Stimulated activated CD4-positive, alpha-beta T cell treated with anti-CD3 and anti-CD28 coated beads, Interleukin-4, amount 100 ng/mL, for 48 hours (primary cell): ENCODE data around the gene CSF1.
A peak's percentile ranks its signal among the peaks of the same experiment; 100 is the strongest.

Experiments used
- DNase-seq, 2 donors: peaks; one replicate each; pipeline ENCODE4 v3.0.0-alpha.2; 2020; ENCODE audit warnings: low read depth in 2 of 2

Gene CSF1

DNA sequence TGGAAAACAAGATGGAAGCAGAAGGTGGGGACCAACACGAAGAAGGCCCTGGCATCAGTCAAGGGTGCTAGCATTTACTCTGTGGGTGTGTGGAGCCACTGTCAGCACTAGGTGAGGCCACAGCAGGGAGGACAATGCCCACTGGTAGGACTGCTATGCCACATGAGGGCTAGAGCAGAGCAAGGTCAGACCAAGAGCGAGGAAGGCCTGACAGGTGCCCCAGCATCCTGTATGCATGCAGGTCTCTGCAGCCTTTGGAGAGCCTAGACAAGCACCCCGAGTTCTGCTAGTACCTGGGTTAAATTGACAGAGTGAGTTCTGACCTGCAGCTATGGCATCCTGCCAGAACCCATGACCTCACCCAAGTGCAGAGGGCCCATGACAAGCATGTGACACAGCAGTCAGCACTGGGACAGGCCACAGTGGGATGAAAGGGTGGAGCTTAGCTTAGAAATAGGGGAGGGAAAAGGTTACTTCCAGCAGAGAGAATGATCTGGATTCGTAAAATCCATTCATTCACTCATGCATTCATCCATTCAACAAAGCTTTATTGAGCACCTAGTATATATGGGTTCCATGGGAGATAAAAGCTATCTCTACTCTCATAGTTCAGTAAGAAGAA lies 9.0 kb upstream of the CSF1 start:
- peak in 1 of 2 donors; percentile 22 for DNase-seq

DNA sequence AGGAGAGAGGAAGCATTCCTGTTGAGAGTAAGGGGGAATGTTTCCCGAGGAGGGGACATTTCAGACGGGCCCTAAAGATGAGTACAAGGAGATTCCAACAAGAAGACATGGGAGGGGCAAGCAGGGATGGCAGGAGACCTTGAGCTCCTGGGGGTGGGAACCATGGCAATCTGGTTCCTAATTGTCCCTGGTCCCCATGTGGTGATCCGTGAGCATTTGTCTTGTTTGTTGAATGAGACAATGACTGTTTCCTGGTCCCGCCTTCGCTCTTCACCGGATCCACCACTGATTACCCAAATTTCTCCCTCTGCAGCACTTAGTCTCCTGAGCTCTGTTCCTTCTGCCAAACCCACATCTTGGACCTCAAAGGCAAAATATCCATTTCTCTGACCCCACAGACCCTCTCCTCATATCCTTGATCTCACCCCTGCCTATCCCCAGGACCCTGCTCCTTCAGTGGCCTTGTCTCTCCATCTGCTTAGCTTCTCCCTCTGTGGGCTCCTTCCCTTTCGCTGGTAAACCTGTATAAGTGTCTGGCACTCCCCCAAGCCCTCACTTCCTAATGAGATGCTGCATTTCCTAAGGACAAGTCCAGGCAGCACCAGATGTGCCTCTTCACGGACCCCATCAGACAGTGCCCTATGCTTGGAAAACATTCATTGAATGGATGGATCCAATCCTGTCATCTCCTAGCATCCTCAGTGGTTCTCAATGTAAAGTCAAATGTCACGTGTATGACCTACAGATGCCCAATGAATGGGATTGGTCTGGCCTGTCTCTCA lies 8.3 kb upstream of the CSF1 start:
- DNase-seq: no peak

DNA sequence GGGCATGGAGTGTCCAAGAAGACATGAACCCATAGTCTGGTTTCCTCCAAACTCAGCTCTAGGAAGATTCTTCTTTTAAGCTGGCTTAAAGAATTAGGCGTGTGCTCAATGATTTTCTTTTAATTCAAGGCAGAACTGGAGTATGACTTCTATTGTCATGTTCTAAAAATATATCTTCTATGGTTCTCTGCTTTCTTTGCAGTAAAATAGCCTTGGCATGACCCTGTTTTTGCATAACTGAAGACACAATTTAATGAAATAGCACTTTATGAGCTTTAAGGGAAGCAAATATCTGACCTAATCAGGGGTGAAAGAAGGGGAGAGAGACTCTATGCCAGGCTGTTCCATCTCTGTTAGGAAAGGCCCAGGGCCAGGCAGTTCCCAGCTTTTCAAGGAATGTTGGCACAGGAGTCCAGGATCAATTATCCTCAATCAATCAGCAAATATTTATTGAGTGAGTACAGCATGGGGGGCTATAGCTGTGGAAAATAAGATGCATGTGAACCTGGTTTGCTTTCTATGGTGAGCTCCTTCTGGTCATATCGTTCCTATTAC lies 7.2 kb upstream of the CSF1 start:
- DNase-seq: no peak

DNA sequence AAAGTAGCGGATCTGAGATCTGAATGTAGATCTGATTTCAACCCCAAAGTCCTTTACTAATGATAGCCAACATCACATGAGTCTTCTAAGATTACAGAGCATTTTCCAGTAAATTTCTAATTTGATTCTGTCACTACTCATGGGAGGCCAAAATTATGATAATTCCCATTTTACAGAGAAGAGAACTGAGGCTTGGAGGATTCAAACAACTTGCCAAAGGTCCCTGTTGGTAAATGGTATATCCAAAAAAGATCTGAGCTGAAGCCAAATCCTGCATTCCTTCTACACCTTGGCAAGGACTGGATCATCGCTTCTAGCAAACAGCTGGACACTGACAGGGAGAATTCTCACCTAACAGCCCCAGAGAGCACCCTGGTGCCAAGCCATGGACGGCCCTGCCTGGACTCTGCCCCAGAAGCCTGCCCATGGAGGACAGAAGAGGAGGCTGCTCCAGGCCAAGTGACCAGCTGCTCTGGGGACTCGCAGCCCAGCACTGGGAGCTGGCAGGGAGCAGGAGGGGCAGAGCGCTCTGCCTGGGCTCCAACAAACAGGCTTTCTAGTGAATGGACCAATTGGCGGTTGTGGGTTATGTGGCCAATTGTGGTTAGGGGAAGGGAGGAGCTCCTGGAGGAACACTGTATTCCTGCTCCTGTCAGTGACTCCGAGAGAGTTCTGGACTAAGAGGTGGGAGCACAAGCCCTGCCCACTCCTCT lies 6.4 kb upstream of the CSF1 start:
- no peak for DNase-seq

GRCh38 chr1:109905491-109905890 lies 5.2 kb upstream of the CSF1 start:
- DNase-seq: no peak

GRCh38 chr1:109906160-109906838 lies 4.3 kb upstream of the CSF1 start:
- peak in 1 of 2 donors; percentile 50 for DNase-seq

GRCh38 chr1:109906839-109907180 lies 3.8 kb upstream of the CSF1 start:
- DNase-seq: no peak

DNA sequence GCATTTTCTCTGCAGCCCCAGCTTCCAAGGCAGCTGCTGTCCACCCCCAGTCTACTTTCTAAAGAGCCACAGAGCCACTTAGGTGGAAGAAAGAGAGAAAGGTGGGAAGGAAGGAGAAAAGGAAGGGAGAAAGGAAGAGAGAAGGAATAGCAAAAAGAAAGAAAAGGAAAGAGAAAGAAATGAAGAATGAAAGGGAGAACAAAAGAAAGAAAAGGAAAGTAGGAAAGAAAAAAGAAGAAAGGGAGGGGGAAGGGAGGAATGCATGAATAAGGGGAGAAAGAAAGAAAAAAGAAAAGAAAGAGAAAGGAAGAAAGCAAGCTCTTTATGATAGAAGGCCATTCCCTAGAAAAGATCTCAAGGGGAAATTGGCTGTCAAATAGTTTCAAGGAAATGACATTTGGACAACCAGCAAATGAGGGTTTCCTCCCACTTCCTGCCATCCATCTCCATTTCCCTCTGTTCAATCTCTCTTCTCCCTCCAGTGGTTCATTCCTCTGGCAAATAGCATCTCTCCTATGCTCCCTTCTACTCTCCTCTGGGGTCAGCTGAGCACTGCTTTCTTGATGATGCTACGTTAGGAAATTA lies 3.4 kb upstream of the CSF1 start:
- no peak for DNase-seq

DNA sequence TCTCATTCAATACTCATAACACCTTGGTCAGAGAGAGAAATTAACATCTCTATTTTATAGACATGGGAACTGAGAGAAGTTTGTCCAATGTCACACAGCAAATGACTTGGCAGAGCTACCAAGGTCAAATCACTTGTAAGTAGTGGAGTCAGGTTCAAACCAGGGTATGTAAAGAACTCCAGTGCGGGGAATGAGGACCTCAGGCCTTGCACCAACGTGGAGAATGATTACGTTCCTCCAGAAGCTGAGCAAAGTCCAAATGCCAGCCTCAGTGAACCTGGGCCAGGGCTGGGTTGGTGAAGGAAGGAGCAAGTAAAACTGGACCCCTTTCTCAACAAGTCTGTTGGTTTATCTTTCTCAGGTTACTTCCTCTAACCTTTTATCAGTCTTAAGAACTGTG lies 1.8 kb upstream of the CSF1 start:
- DNase-seq: no peak

- no peak for DNase-seq
Observed at GRCh38 chr1:109909561-109909960, 1.1 kb upstream of the CSF1 start.

- peak in 1 of 2 donors; percentile 23 for DNase-seq
Observed at GRCh38 chr1:109910963-109911798, 532 bp downstream of the CSF1 start.

- DNase-seq: no peak
Observed at GRCh38 chr1:109912214-109912861, 1.7 kb downstream of the CSF1 start.

DNA sequence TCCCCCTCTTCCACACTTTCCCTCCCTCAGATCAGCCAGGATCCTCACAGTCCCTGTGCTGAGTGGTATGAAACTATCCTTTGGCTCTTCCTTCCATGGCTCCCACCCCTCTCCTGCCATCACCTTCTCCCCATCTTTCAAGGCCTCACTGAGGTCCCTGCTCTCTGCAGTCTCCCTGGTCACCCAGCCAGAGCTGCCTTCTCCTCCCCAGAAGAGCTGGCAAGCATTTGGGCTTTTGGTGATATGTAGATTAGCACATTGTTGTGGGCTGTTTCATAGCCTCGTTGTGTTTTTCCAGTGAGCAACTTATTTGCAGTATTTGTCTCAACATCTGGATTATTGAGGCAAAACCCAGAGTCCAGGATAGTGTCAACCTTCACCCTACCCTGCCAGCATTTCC lies 2.2 kb downstream of the CSF1 start:
- no peak for DNase-seq

- no peak for DNase-seq
Observed at GRCh38 chr1:109913360-109913879, 2.8 kb downstream of the CSF1 start.

DNA sequence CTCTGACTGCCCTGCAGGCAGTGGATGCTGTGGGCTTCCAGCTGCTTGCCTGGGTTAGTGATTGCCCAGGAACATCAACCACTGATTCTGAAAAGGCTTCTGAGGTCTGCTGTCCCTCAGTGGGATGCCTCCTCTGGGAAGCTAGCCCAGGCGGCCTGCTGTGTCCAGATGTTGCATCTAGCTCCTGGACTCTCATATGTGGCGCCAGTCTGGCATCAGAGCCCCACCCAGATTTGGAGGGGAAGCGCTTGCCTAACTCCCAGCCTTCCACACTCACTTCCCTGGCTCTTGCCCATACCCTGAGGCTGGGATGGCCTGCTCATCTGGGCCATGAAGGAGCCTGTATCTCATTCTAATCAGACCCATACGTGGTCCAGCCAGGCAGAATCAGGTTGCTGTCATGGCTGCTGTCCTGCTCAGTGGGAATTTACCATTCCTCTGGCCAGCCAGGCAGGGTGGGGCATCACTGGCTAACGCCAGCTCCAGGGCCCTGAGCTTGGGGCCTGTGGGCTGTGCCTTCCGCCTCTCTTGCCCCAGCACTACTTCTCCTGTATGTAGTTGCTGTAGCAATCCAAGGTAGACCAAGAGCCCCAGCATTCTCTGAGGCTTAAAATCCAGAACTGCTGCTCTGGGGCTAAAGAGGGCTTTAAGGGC lies 4.1 kb downstream of the CSF1 start:
- no peak for DNase-seq

- DNase-seq: no peak
Observed at GRCh38 chr1:109917051-109917767, 6.6 kb downstream of the CSF1 start.

DNA sequence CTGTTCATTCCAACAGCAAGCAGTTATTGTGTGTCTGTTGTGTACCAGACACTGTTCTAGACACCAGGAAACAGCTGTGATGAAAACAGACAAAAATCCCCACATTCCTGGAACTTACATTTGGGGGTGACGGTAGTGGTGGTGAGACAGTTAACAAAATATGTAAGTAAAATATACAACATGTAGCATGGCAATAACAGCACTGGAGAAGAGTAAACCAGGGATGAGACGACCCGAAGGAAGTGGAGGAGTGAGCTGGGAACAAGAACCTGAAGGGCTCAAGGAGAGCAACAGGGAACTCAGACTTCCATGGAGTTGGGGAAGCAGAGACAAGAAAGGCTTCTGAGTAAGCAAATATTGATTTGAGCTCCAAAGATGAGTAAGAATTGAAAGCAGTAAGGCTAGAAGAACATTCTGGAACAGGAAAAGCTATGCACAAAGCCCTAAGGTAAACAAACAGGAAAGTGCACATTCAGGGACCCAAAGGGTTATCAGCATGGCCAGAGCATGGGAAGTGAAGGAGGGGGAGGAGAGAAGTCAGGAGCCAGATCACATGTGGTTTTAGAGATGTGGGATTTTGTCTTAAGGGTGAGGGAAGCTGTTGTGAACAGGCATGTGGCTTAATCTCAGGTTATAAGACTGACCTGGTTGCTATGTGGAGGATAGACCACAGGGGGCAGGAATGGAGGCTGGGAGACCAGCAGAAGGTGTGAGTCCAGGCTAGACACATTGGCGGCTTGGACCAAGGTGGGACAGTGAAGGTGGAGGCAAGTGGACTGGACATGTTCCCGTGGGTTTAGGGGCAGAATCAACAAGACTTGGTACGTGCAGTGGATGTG lies 7.3 kb downstream of the CSF1 start:
- no peak for DNase-seq

- DNase-seq: no peak
Observed at GRCh38 chr1:109918671-109919070, 8.0 kb downstream of the CSF1 start.
